Stimulated activated naive B cell treated with anti-CD40 and anti-IgM and Interleukin-4, amounts not matched to agents 10 μg/mL and 1 μg/mL and 100 μg/mL, for 72 hours (primary cell): ENCODE data around the gene PPP4C.

Source experiments
- ATAC-seq, 2 donors: fragments of 150-1000 bp; cut with Tn5 transposase; replicated peaks; 2 replicates each; pipeline ENCODE4 v1.10.0; 2021; ENCODE audit warnings: moderate library complexity in 1 of 2
- DNase-seq: peaks from one replicate; pipeline ENCODE4 v3.0.0; 2021
- H3K27ac Mint-ChIP-seq: one replicate; pipeline ENCODE4 v1.8.0; 2022; ENCODE audit warnings: mild to moderate bottlenecking, mixed read lengths
- H3K27me3 Mint-ChIP-seq, 2 donors: one replicate each; pipeline ENCODE4 v1.8.0; 2022; ENCODE audit warnings: mixed read lengths in 2 of 2
- H3K36me3 Mint-ChIP-seq, 2 donors: one replicate each; pipeline ENCODE4 v1.8.0; 2022; ENCODE audit warnings: mixed read lengths in 2 of 2, mild to moderate bottlenecking in 1 of 2
- H3K4me1 Mint-ChIP-seq, 2 donors: one replicate each; pipeline ENCODE4 v1.8.0; 2022; ENCODE audit warnings: mixed read lengths in 2 of 2, mild to moderate bottlenecking in 1 of 2
- H3K4me3 Mint-ChIP-seq, 2 donors: one replicate each; pipeline ENCODE4 v1.8.0; 2022; ENCODE audit warnings: mild to moderate bottlenecking in 2 of 2, mixed read lengths in 2 of 2, moderate library complexity in 1 of 2
- H3K9me3 Mint-ChIP-seq, 2 donors: one replicate each; pipeline ENCODE4 v1.8.0; 2022; ENCODE audit warnings: mixed read lengths in 2 of 2, mild to moderate bottlenecking in 1 of 2

PPP4C gene

DNA sequence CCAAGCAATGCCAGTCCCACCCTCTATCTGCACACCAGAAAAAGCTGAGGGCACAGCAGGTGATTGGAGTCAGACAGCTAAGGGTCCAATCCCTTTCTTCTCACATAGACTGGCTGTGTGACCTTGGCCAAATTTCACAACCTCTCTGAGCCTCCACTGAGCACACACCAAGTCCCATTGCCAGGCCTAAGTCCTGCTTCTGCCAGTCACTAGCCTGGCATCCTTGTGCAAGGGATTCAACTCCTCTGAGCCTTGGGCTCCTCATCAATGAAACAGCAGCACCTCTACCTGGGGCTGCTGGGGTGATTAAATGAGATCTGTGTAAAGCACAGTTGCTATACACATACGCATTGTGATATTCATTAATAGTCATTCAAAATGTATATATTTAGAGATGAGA lies 29.2 kb upstream of the PPP4C start:
- no peak overlapping the region for H3K27ac Mint-ChIP-seq
- no peaks in the 10 kb centered on the region for H3K9me3 Mint-ChIP-seq
- no peaks in the 10 kb centered on the region for H3K36me3 Mint-ChIP-seq
- ATAC-seq (no peak), DNase-seq (no peak)
- H3K4me1 Mint-ChIP-seq: peaks cover 0 to 1% of the 10 kb centered on the region in 2 donors
- H3K27me3 Mint-ChIP-seq: peaks cover 0 to 5% of the 10 kb centered on the region in 2 donors
- H3K4me3 Mint-ChIP-seq: no peak overlapping the region

- H3K27me3 Mint-ChIP-seq: peaks cover 0 to 5% of the 10 kb centered on the region in 2 donors
- DNase-seq: no peak
- H3K36me3 Mint-ChIP-seq: no peaks in the 10 kb centered on the region
- no peak overlapping the region for H3K4me3 Mint-ChIP-seq
- H3K9me3 Mint-ChIP-seq: no peaks in the 10 kb centered on the region
- no peak overlapping the region for H3K27ac Mint-ChIP-seq
- ATAC-seq: no peak
- H3K4me1 Mint-ChIP-seq: peaks cover 17 to 20% of the 10 kb centered on the region in 2 donors
These were observed 25.9 kb upstream of the PPP4C start for GRCh38 chr16:30049871-30050270.

- ATAC-seq (no peak), DNase-seq (no peak)
- H3K4me1 Mint-ChIP-seq: peaks cover 20 to 26% of the 10 kb centered on the region in 2 donors
- peak overlapping the region; percentile 25 for H3K27ac Mint-ChIP-seq
- H3K9me3 Mint-ChIP-seq: no peaks in the 10 kb centered on the region
- H3K27me3 Mint-ChIP-seq: no peaks in the 10 kb centered on the region
- H3K4me3 Mint-ChIP-seq: peak overlapping the region in 1 of 2 donors; percentile 74
- H3K36me3 Mint-ChIP-seq: no peaks in the 10 kb centered on the region
These were observed 24.3 kb upstream of the PPP4C start for GRCh38 chr16:30051518-30051917.

DNA sequence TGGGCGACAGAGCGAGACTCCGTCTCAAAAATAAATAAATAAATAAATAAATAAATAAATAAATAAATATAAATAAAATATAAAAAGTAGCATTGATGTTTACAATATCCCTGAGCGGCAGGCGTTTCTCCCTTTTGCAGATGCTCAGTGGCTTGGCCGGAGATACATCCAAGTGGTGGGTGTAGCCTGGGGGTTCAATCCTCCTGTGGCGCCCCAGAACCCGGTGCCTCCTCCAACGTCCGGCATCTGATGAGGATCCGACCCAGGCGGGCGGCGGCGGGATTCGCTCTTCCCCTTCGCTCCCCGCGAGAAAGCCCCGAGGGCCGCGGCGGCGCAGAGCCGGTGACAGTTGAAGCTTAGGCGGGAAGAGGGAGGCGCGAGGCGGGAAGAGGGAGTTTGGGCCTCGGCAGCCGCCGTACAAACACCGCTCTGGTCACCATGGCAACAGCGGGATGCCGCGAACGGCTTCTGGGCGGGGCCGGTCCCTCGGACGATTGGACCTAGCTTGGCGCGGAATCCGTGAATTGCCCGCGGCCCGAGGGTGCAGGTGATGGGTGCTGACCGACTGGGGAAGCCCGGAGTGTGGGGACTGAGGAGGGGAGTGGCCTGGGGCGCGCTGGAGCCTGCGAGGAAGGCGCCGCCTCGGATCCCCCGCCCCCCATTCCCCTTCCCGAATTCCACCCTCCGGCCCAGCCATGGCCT lies 23.0 kb upstream of the PPP4C start:
- ATAC-seq: peak; percentile 86 to 89
- H3K27ac Mint-ChIP-seq: peak overlapping the region; percentile 92
- no peaks in the 10 kb centered on the region for H3K27me3 Mint-ChIP-seq
- peaks cover 20 to 26% of the 10 kb centered on the region in 2 donors for H3K4me1 Mint-ChIP-seq
- no peaks in the 10 kb centered on the region for H3K9me3 Mint-ChIP-seq
- peak overlapping the region; percentile 86 to 93 for H3K4me3 Mint-ChIP-seq
- H3K36me3 Mint-ChIP-seq: no peaks in the 10 kb centered on the region
- peak; percentile 90 for DNase-seq

GRCh38 chr16:30053376-30054015 lies 22.3 kb upstream of the PPP4C start:
- DNase-seq (no peak), ATAC-seq (peak; percentile 26 to 38)
- Mint-ChIP-seq H3K9me3 (no peaks in the 10 kb centered on the region), H3K27ac (no peak overlapping the region), H3K27me3 (no peaks in the 10 kb centered on the region), H3K36me3 (no peaks in the 10 kb centered on the region), H3K4me1 (peaks cover 20 to 26% of the 10 kb centered on the region in 2 donors), H3K4me3 (peak overlapping the region; percentile 86 to 93)

GRCh38 chr16:30054451-30054850 lies 21.3 kb upstream of the PPP4C start:
- no peaks in the 10 kb centered on the region for H3K9me3 Mint-ChIP-seq
- no peak overlapping the region for H3K27ac Mint-ChIP-seq
- ATAC-seq: no peak
- peak overlapping the region; percentile 36 to 39 for H3K4me3 Mint-ChIP-seq
- H3K27me3 Mint-ChIP-seq: no peaks in the 10 kb centered on the region
- no peak for DNase-seq
- H3K4me1 Mint-ChIP-seq: peaks cover 20 to 26% of the 10 kb centered on the region in 2 donors
- H3K36me3 Mint-ChIP-seq: no peaks in the 10 kb centered on the region

DNA sequence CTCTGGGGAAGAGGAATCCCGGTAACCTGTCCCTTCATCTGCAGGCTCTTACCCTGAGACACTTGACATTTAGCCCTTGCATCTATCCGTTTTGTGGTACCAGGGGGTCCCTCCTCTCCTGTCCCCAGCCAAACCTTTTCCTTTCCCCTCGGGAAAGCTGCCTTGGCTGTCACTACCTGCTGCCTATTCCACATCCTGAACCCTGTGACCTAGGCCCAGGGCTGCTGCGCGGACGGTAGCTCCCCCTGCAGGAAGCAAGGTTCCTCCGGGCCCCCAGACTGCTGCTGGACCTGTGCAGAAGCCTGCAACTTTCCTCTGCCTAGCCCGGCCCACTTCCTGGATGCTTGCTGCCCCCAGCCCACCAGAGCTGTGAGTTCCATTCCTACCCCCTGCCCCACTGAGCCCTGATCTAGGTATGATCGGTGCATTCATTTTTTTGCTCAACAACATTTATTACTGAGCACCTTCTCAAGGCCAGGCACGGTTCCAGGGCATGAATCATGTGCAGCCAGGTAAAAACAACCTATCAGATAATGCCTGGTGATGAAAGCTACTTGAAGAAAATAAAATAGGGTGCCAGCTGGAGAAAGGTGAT lies 20.7 kb upstream of the PPP4C start:
- no peak overlapping the region for H3K4me3 Mint-ChIP-seq

DNA sequence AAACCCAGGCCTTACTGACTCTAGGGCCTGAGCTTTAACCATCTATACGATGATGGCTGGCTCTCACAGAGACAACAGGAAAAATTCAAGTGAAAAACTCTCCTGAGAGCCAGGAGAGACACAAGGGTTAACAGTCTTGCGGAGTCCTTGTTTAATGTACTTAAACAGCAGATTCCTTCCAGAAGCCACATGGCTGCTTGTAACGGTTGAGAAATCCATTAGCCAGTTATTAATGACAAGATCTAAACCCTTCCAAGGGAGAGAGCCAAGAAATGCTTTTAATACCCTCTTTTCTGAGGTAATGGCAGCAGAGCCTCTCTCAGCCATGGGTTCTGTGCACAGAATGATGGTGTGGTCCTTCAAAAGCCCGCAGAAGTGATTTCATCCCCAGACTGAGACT lies 15.4 kb upstream of the PPP4C start:
- H3K27me3 Mint-ChIP-seq: no peaks in the 10 kb centered on the region
- peaks cover 14 to 19% of the 10 kb centered on the region in 2 donors for H3K4me1 Mint-ChIP-seq
- no peaks in the 10 kb centered on the region for H3K9me3 Mint-ChIP-seq
- ATAC-seq (no peak), DNase-seq (no peak)
- H3K4me3 Mint-ChIP-seq: no peak overlapping the region
- peaks cover 1 to 10% of the 10 kb centered on the region in 2 donors for H3K36me3 Mint-ChIP-seq
- no peak overlapping the region for H3K27ac Mint-ChIP-seq

More for the DNA sequence above, 20.7 kb upstream of the PPP4C start:
- no peak overlapping the region for H3K27ac Mint-ChIP-seq
- H3K36me3 Mint-ChIP-seq: no peaks in the 10 kb centered on the region
- ATAC-seq: peak; percentile 65 to 71
- peaks cover 20 to 26% of the 10 kb centered on the region in 2 donors for H3K4me1 Mint-ChIP-seq
- no peaks in the 10 kb centered on the region for H3K9me3 Mint-ChIP-seq
- no peaks in the 10 kb centered on the region for H3K27me3 Mint-ChIP-seq
- no peak for DNase-seq

- Mint-ChIP-seq H3K36me3 (peaks cover 6 to 15% of the 10 kb centered on the region in 2 donors), H3K27ac (no peak overlapping the region), H3K27me3 (no peaks in the 10 kb centered on the region), H3K4me3 (no peak overlapping the region), H3K9me3 (no peaks in the 10 kb centered on the region), H3K4me1 (peaks cover 14 to 18% of the 10 kb centered on the region in 2 donors)
- ATAC-seq (no peak), DNase-seq (no peak)
These were observed 14.8 kb upstream of the PPP4C start for GRCh38 chr16:30060836-30061554.

DNA sequence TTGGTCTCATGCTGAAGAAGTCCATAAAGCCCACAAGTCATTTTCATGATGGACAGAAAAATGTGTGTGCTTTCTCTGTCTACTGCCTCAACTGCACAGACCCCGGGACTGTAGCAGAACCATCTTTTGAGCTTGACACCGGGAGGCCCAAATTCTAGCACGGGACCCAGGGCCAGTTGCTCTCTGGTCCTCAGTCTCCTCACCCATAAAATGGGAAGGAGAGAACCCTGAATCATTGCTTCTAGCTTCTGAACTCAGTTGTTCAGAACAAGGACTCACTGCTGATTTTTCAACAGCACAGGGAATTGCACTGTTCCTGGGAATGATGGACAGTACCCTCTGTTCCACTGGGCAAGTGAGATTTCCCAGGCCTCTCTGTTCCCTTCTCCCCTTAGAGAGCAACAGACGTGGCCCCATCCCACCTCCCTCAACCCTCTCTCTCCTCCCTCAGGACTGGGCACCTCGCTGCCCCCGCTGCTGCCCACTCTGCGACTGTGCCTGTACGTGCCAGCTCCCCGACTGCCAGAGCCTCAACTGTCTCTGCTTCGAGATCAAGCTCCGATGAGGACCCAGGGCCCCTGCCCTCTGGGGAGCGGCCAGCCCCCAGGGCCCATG lies 12.4 kb upstream of the PPP4C start:
- Mint-ChIP-seq H3K27ac (peak overlapping the region; percentile 99), H3K36me3 (peaks cover 22 to 33% of the 10 kb centered on the region in 2 donors), H3K9me3 (no peaks in the 10 kb centered on the region), H3K4me3 (peak overlapping the region; percentile 89 to 95), H3K4me1 (peaks cover 25 to 35% of the 10 kb centered on the region in 2 donors), H3K27me3 (no peaks in the 10 kb centered on the region)
- ATAC-seq: no peak
- no peak for DNase-seq

- peaks cover 29 to 42% of the 10 kb centered on the region in 2 donors for H3K4me1 Mint-ChIP-seq
- peaks cover 29 to 41% of the 10 kb centered on the region in 2 donors for H3K36me3 Mint-ChIP-seq
- DNase-seq: peak; percentile 67
- peak overlapping the region; percentile 99 for H3K27ac Mint-ChIP-seq
- H3K4me3 Mint-ChIP-seq: peak overlapping the region; percentile 89 to 95
- H3K27me3 Mint-ChIP-seq: no peaks in the 10 kb centered on the region
- peak; percentile 49 to 51 for ATAC-seq
- H3K9me3 Mint-ChIP-seq: no peaks in the 10 kb centered on the region
These were observed 11.7 kb upstream of the PPP4C start for GRCh38 chr16:30063893-30064728.

DNA sequence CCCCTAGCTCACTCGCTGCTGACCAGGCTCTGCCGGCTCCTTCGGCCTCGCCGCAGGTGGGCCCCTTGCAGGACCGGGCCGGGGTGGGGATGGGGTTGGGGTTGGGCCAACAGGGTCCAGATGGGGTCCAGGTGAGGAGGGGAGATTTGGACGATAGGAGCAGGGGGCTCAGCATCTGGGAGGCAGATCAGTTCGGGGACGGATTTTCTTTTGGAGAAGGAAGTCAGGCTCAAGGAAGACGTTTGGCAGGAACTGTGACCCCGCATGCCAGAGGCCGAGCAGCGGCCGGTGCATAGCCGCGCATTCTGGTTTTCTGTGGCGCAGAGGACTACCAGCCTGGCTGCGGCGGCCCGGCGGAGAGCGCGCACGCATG lies 11.1 kb upstream of the PPP4C start:
- peaks cover 35 to 47% of the 10 kb centered on the region in 2 donors for H3K36me3 Mint-ChIP-seq
- peak overlapping the region; percentile 89 to 95 for H3K4me3 Mint-ChIP-seq
- DNase-seq: no peak
- ATAC-seq: peak in 1 of 2 donors; percentile 2
- H3K27me3 Mint-ChIP-seq: no peaks in the 10 kb centered on the region
- peaks cover 33 to 48% of the 10 kb centered on the region in 2 donors for H3K4me1 Mint-ChIP-seq
- H3K27ac Mint-ChIP-seq: peak overlapping the region; percentile 99
- H3K9me3 Mint-ChIP-seq: no peaks in the 10 kb centered on the region
